ENCODE measurements around the gene CEMIP.

The CEMIP gene

GRCh38 chr15:80780416-80781221, 1.4 kb downstream of the CEMIP start:
- no peak for DNase-seq (ENCODE audit: low read depth in 4 of 4, low spot score in 1 of 4)

GRCh38 chr15:80783260-80783659, 4.1 kb downstream of the CEMIP start:
- no peak for DNase-seq (ENCODE audit: low read depth in 4 of 4, low spot score in 1 of 4)

GRCh38 chr15:80785335-80785734, 6.2 kb downstream of the CEMIP start:
- DNase-seq (ENCODE audit: low read depth in 4 of 4, low spot score in 1 of 4) = no peak

- no peak for DNase-seq (ENCODE audit: low read depth in 4 of 4, low spot score in 1 of 4)
Observed at GRCh38 chr15:80785811-80786354, 6.7 kb downstream of the CEMIP start.

- DNase-seq (ENCODE audit: low read depth in 4 of 4, low spot score in 1 of 4) = no peak
Observed at GRCh38 chr15:80787316-80787715, 8.1 kb downstream of the CEMIP start.

- DNase-seq (ENCODE audit: low read depth in 4 of 4, low spot score in 1 of 4) = no peak
Observed at GRCh38 chr15:80788536-80788935, 9.4 kb downstream of the CEMIP start.

GRCh38 chr15:80789296-80789695, 10.1 kb downstream of the CEMIP start:
- no peak for DNase-seq (ENCODE audit: low read depth in 4 of 4, low spot score in 1 of 4)

- no peak for DNase-seq (ENCODE audit: low read depth in 4 of 4, low spot score in 1 of 4)
Observed at GRCh38 chr15:80789796-80790195, 10.6 kb downstream of the CEMIP start.

GRCh38 chr15:80790236-80790635, 11.1 kb downstream of the CEMIP start:
- no peak for DNase-seq (ENCODE audit: low read depth in 4 of 4, low spot score in 1 of 4)

- no peak for DNase-seq (ENCODE audit: low read depth in 4 of 4, low spot score in 1 of 4)
Observed at GRCh38 chr15:80791004-80791403, 11.8 kb downstream of the CEMIP start.

GRCh38 chr15:80796407-80796806, 17.2 kb downstream of the CEMIP start:
- no peak for DNase-seq (ENCODE audit: low read depth in 4 of 4, low spot score in 1 of 4)

GRCh38 chr15:80798911-80799310, 19.7 kb downstream of the CEMIP start:
- DNase-seq (ENCODE audit: low read depth in 4 of 4, low spot score in 1 of 4) = no peak

GRCh38 chr15:80800067-80800466, 20.9 kb downstream of the CEMIP start:
- no peak for DNase-seq (ENCODE audit: low read depth in 4 of 4, low spot score in 1 of 4)

GRCh38 chr15:80801891-80802680, 22.9 kb downstream of the CEMIP start:
- no peak for DNase-seq (ENCODE audit: low read depth in 4 of 4, low spot score in 1 of 4)

- peak in 1 of 4 experiments; percentile 21 for DNase-seq (ENCODE audit: low read depth in 4 of 4, low spot score in 1 of 4)
Observed at GRCh38 chr15:80803580-80804525, 24.7 kb downstream of the CEMIP start.

GRCh38 chr15:80804970-80805495, 25.9 kb downstream of the CEMIP start:
- DNase-seq (ENCODE audit: low read depth in 4 of 4, low spot score in 1 of 4) = peak in 1 of 4 experiments; percentile 11

- DNase-seq (ENCODE audit: low read depth in 4 of 4, low spot score in 1 of 4) = no peak
Observed at GRCh38 chr15:80811781-80812315, 32.7 kb downstream of the CEMIP start.

GRCh38 chr15:80815106-80815505, 35.9 kb downstream of the CEMIP start:
- DNase-seq (ENCODE audit: low read depth in 4 of 4, low spot score in 1 of 4) = no peak

GRCh38 chr15:80816049-80816653, 37.0 kb downstream of the CEMIP start:
- no peak for DNase-seq (ENCODE audit: low read depth in 4 of 4, low spot score in 1 of 4)

- no peak for DNase-seq (ENCODE audit: low read depth in 4 of 4, low spot score in 1 of 4)
Observed at GRCh38 chr15:80816936-80817335, 37.8 kb downstream of the CEMIP start.

Measured in stimulated activated CD4-positive, alpha-beta T cell treated with anti-CD3 and anti-CD28 coated beads, Interleukin-1b, Interleukin-23, amount 100 ng/mL, for 24 hours (primary cell).